Measurements from ENCODE around the gene KHSRP. TPM values are rescaled to one million over a fixed set of nuclear protein-coding genes. Genes with fewer than 3 reads are reported as not detected.

Gene KHSRP
- total and polyA plus RNA-seq, 2 of the 4 experiments (the other 2 are of a cell fraction), result 31.9 to 93.7 TPM

DNA sequence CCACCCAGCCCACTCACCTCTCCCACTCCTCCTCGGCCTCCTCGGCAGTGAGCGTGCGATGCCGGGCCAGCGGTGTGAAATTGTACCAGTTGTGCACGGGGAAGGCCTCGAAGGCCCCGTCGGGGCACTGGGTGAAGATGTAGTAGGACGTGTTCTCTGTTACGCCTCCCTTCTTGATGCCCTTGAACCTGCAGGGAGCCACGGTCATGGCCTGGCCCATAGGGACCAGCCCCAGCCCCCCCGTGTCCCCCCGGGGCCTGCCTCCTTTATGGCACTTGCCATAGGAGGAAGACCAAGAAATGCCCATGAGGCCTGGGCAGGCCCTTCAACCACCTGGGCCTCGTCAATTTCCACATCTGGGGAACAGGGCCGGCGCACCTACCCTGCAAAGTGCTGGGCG is 37.2 kb downstream of the KHSRP start:
- Histone ChIP-seq H3K27me3 (ENCODE audit: control insufficient read depth, insufficient read depth, low read length) (no peaks in the 10 kb centered on the region), H2BK5ac (ENCODE audit: low read depth, low read length, poor library complexity, severe bottlenecking) (no peak overlapping the region), H3K4me3 (ENCODE audit: insufficient read depth, low read depth, low read length) (no peak overlapping the region), H3K79me1 (ENCODE audit: low read depth in 1 of 2, low read length in 2 of 2) (peaks cover 14 to 24% of the 10 kb centered on the region in 2 experiments), H4K8ac (ENCODE audit: low read depth in 2 of 2, low read length in 2 of 2) (no peak overlapping the region), H4K5ac (ENCODE audit: low read depth, low read length) (no peak overlapping the region), H2BK20ac (ENCODE audit: low read depth, low read length) (no peak overlapping the region), H2AK5ac (ENCODE audit: low read depth, low read length) (no peak overlapping the region), H2AFZ (replicated peaks; ENCODE audit: low read length, poor library complexity) (no peak overlapping the region), H3K4ac (ENCODE audit: low read depth, low read length) (no peak overlapping the region), H3K9ac (ENCODE audit: low read depth, low read length) (no peak overlapping the region), H3K4me1 (ENCODE audit: control insufficient read depth, insufficient read depth, low read length) (peaks cover 4% of the 10 kb centered on the region), H3K36me3 (ENCODE audit: control insufficient read depth, insufficient read depth, low read length) (peaks cover 56% of the 10 kb centered on the region), H3K18ac (ENCODE audit: low read depth, low read length) (no peak overlapping the region), H4K91ac (ENCODE audit: insufficient read depth, low read depth, low read length) (no peak overlapping the region), H3K9me1 (ENCODE audit: insufficient read depth, low read length) (peaks cover 3% of the 10 kb centered on the region; the same call in 1 of the 2 replicates), H2AK9ac (replicated peaks; ENCODE audit: low read depth, low read length, poor library complexity) (no peak overlapping the region), H3K4me2 (ENCODE audit: low read depth, low read length) (no peak overlapping the region), H3K23ac (ENCODE audit: low read depth, low read length) (no peak overlapping the region), H3K56ac (ENCODE audit: extremely low read depth, insufficient read depth, low read length) (no peak overlapping the region), H4K20me1 (ENCODE audit: insufficient read depth, low read length) (no peaks in the 10 kb centered on the region), H3K14ac (replicated peaks; ENCODE audit: low read depth, low read length) (no peak overlapping the region), H2BK120ac (ENCODE audit: low read depth, low read length) (no peak overlapping the region), H2BK15ac (ENCODE audit: low read depth, low read length) (no peak overlapping the region), H3K9me3 (ENCODE audit: control insufficient read depth, insufficient read depth, low read length) (no peaks in the 10 kb centered on the region), H3K27ac (ENCODE audit: insufficient read depth, low read length) (no peak overlapping the region)
- dilution Hi-C loops (cut with HindIII; ENCODE audit: low sequenced_read_pairs, unreplicated experiment) (no loop called here), in situ Hi-C loops (cut with MboI; ENCODE audit: low sequenced_read_pairs) (no loop called here), intact Hi-C loops (cut with micrococcal nuclease) (no loop called here)
- POLR2A ChIA-PET (ENCODE audit: unreplicated experiment), result no interaction called here
- ATAC-seq (ENCODE audit: low read depth), result no peak
- TF ChIP-seq RFX5 (IDR thresholded peaks at IDR 0.05; ENCODE audit: low read depth, low read length) (no peak), SMC3 (IDR thresholded peaks at IDR 0.05; ENCODE audit: low read depth, low read length) (no peak), FOS (IDR thresholded peaks at IDR 0.05; ENCODE audit: low read depth, low read length) (no peak), RCOR1 (IDR thresholded peaks at IDR 0.05; ENCODE audit: insufficient replicate concordance, low read length) (no peak)
- TF ChIP-seq, protein P1, sequence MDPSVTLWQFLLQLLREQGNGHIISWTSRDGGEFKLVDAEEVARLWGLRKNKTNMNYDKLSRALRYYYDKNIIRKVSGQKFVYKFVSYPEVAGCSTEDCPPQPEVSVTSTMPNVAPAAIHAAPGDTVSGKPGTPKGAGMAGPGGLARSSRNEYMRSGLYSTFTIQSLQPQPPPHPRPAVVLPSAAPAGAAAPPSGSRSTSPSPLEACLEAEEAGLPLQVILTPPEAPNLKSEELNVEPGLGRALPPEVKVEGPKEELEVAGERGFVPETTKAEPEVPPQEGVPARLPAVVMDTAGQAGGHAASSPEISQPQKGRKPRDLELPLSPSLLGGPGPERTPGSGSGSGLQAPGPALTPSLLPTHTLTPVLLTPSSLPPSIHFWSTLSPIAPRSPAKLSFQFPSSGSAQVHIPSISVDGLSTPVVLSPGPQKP (IDR thresholded peaks at IDR 0.05; ENCODE audit: borderline replicate concordance, low read depth, low read length), result no peak
- CTCF ChIA-PET, result no interaction called here
- 100% methylated on average over 9 of the region's 19 CpGs; no CpG with 5 or more reads in 1 of the 2 experiments for WGBS, 2 experiments (ENCODE audit: extremely low coverage in 2 of 2, insufficient read length in 1 of 2)
- DNase-seq, result no peak
- no TSS peak for BruUV-seq (replicated peaks)

Data from IMR-90 (cell line).